ENCODE measurements around the gene PCDHA13.
"Not testable (repeated sequence)": the region's sequence is repeated elsewhere in the genome, so short reads cannot be mapped to it uniquely, and the experiment has no call there.

Gene PCDHA13, protein sequence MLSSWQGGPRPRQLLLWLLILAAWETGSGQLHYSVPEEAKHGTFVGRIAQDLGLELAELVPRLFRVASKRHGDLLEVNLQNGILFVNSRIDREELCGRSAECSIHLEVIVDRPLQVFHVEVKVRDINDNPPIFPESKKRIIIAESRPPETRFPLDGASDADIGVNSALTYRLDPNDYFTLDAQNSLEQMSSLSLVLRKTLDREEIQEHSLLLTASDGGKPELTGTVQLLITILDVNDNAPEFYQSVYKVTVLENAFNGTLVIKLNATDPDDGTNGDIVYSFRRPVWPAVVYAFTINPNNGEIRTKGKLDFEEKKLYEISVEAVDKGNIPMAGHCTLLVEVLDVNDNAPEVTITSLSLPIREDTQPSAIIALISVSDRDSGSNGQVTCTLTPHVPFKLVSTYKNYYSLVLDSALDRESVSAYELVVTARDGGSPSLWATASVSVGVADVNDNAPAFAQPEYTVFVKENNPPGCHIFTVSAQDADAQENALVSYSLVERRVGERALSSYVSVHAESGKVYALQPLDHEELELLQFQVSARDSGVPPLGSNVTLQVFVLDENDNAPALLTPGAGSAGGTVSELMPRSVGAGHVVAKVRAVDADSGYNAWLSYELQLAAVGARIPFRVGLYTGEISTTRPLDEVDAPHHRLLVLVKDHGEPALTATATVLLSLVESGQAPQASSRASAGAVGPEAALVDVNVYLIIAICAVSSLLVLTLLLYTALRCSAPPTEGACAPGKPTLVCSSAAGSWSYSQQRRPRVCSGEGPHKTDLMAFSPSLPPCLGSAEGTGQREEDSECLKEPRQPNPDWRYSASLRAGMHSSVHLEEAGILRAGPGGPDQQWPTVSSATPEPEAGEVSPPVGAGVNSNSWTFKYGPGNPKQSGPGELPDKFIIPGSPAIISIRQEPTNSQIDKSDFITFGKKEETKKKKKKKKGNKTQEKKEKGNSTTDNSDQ

DNA sequence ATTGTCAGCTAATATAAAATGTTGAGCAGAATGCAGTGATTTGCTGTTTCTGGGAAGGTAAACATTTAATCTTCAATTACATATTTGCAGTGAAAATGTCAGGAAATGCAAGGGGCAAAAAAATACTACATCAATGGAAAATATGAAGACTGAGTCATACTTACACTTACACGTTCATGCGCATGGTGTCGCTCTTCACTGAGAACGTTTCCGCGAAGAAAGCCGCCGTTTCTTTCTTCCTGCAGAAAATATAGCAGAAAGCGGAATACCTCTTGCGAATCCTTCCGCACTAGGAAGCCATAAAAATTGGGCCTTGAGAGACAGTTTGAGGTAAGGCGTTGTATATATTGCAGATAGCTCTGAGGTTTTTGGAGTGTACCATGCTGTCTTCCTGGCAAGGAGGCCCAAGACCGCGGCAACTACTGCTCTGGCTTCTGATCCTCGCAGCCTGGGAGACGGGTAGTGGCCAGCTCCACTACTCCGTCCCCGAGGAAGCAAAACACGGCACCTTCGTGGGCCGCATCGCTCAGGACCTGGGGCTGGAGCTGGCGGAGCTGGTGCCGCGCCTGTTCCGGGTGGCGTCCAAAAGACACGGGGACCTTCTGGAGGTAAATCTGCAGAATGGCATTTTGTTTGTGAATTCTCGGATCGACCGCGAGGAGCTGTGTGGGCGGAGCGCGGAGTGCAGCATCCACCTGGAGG is at the start of gene PCDHA13:
Gene PCDHA13 (plus strand): TSS at position 236 of the 702 bp plus-strand sequence. CDS start 145 bp downstream, at position 381.
- DNase-seq = no peak

DNA sequence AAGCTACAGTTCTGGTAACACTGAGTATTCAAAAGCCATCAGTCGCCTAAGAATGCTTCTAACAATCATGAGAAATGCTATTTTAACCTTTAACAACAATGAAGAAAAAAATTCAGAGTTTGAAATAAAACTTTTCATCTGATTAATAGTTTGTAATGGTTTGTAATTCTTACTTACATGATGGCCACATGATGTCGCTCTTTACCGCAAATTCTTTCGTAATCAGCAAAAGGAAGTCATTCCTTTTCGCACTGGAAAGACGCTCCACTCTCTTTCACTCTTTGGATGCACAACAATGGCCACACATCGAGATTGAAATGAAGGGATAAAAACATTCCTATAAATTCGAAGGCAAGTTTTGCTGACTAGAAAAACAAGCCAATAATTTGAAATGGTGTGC is 47.9 kb upstream of the PCDHA13 start, which contains the start of gene PCDHA7:
Gene PCDHA7 (plus strand): TSS at position 277 of the 400 bp plus-strand sequence. CDS start 115 bp downstream, at position 392.
- no peak for DNase-seq

DNA sequence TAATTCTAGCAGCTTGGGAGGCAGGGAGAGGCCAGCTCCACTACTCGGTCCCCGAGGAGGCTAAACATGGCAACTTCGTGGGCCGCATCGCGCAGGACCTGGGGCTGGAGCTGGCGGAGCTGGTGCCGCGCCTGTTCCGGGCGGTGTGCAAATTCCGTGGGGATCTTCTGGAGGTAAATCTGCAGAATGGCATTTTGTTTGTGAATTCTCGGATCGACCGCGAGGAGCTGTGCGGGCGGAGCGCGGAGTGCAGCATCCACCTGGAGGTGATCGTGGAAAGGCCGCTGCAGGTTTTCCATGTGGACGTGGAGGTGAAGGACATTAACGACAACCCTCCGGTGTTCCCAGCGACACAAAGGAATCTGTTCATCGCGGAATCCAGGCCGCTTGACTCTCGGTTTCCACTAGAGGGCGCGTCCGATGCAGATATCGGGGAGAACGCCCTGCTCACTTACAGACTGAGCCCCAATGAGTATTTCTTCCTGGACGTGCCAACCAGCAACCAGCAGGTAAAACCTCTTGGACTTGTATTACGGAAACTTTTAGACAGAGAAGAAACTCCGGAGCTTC is 47.4 kb upstream of the PCDHA13 start:
- not testable (repeated sequence) for DNase-seq

DNA sequence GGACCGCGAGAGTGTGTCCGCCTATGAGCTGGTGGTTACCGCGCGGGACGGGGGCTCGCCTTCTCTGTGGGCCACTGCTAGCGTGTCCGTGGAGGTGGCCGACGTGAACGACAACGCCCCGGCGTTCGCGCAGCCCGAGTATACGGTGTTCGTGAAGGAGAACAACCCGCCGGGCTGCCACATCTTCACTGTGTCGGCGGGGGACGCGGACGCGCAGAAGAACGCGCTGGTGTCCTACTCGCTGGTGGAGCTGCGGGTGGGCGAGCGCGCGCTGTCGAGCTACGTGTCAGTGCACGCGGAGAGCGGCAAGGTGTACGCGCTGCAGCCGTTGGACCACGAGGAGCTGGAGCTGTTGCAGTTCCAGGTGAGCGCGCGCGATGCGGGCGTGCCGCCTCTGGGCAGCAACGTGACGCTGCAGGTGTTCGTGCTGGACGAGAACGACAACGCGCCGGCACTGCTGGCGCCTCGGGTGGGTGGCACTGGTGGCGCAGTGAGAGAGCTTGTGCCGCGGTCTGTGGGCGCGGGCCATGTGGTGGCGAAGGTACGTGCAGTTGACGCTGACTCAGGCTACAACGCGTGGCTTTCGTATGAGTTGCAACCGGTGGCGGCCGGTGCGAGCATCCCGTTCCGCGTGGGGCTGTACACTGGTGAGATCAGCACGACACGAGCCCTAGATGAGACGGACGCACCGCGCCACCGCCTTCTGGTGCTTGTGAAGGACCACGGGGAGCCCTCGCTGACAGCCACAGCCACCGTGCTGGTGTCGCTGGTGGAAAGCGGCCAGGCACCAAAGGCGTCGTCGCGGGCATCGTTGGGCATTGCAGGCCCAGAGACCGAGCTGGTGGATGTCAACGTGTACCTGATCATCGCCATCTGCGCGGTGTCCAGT is 46.1 kb upstream of the PCDHA13 start:
- no peak for DNase-seq

DNA sequence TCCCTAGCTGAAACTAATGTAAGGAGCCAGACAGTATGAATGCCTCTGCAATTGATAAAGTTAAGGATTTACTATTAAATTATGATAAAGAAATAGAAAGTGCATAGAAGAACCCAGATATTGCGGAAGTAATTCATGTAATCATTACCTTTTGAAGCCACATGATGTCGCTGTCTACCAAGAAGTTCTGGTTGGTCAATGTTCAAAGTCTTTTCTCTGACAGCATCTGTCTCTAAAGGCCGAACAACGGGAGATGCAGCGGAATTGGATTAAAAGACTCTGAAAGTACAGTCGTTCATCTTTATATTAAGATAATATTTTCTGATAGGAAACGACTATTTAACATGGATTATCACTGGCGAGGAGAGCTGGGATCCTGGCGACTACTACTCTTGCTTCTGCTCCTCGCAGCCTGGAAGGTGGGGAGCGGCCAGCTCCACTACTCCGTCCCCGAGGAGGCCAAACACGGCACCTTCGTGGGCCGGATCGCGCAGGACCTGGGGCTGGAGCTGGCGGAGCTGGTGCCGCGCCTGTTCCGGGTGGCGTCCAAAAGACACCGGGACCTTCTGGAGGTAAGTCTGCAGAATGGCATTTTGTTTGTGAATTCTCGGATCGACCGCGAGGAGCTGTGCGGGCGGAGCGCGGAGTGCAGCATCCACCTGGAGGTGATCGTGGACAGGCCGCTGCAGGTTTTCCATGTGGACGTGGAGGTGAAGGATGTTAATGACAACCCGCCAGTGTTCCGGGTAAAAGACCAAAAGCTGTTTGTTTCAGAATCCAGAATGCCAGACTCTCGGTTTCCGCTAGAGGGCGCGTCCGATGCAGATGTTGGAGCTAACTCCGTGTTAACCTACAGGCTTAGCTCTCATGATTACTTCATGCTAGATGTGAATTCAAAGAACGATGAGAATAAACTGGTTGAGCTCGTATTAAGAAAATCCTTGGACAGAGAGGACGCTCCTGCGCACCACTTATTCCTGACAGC is 40.7 kb upstream of the PCDHA13 start, which contains the start of gene PCDHA8:
Gene PCDHA8 (plus strand): TSS at position 210 of the 985 bp plus-strand sequence. CDS start 135 bp downstream, at position 345.
- DNase-seq = peak; percentile 38

DNA sequence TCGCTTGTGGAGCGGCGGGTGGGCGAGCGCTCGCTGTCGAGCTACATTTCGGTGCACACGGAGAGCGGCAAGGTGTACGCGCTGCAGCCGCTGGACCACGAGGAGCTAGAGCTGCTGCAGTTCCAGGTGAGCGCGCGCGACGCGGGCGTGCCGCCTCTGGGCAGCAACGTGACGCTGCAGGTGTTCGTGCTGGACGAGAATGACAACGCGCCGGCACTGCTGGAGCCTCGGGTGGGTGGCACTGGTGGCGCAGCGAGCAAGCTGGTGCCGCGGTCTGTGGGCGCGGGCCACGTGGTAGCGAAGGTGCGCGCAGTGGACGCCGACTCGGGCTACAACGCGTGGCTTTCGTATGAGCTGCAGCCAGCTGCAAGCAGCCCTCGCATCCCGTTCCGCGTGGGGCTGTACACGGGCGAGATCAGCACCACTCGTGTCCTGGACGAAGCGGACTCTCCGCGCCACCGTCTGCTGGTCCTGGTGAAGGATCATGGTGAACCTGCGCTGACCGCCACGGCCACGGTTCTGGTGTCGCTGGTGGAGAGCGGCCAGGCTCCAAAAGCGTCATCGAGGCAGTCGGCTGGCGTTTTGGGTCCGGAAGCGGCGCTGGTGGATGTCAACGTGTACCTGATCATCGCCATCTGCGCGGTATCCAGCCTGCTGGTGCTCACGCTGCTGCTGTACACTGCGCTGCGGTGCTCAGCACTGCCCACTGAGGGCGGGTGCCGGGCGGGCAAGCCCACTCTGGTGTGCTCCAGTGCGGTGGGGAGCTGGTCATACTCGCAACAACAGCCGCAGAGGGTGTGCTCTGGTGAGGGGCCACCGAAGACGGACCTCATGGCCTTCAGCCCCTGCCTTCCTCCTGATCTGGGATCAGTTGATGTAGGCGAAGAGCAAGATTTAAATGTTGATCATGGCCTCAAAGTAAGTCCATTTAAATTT is 38.9 kb upstream of the PCDHA13 start:
- DNase-seq = no peak

DNA sequence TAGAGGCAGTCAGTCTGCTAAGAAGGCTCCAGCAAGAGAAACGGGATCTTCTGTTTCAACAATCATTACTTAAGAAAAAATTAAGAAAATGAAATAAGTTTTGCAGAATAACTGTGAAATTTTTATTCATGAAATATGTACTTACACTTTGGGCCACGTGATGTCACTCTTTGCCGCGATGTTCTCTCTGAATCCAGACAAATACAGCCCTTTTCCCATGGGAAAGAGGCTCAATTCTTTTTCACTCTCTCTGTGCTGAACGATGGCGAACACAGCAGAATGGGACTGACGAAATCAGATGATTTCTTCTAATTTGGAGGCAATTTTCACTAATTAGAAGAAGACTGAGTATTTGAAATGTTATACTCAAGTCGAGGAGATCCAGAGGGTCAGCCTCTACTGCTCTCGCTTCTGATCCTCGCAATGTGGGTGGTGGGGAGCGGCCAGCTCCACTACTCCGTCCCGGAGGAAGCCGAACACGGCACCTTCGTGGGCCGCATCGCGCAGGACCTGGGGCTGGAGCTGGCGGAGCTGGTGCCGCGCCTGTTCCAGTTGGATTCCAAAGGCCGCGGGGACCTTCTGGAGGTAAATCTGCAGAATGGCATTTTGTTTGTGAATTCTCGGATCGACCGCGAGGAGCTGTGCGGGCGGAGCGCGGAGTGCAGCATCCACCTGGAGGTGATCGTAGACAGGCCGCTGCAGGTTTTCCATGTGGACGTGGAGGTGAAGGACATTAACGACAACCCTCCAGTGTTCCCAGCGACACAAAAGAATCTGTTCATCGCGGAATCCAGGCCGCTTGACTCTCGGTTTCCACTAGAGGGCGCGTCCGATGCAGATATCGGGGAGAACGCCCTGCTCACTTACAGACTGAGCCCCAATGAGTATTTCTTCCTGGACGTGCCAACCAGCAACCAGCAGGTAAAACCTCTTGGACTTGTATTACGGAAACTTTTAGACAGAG is 33.5 kb upstream of the PCDHA13 start, which contains the start of gene PCDHA9:
Gene PCDHA9 (plus strand): TSS at position 244 of the 964 bp plus-strand sequence. CDS start 114 bp downstream, at position 358.
- not testable (repeated sequence) for DNase-seq

DNA sequence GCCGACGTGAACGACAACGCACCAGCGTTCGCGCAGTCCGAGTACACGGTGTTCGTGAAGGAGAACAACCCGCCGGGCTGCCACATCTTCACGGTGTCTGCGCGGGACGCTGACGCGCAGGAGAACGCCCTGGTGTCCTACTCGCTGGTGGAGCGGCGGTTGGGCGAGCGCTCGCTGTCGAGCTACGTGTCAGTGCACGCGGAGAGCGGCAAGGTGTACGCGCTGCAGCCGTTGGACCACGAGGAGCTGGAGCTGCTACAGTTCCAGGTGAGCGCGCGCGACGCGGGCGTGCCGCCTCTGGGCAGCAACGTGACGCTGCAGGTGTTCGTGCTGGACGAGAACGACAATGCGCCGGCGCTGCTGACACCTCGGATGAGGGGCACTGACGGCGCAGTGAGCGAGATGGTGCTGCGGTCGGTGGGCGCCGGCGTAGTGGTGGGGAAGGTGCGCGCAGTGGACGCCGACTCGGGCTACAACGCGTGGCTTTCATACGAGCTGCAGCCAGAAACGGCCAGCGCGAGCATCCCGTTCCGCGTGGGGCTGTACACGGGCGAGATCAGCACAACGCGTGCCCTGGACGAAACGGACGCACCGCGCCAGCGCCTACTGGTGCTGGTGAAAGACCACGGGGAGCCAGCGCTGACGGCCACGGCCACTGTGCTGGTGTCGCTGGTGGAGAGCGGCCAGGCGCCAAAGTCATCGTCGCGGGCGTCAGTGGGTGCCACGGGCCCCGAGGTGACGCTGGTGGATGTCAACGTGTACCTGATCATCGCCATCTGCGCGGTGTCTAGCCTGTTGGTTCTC is 31.9 kb upstream of the PCDHA13 start:
- DNase-seq = not testable (repeated sequence)

DNA sequence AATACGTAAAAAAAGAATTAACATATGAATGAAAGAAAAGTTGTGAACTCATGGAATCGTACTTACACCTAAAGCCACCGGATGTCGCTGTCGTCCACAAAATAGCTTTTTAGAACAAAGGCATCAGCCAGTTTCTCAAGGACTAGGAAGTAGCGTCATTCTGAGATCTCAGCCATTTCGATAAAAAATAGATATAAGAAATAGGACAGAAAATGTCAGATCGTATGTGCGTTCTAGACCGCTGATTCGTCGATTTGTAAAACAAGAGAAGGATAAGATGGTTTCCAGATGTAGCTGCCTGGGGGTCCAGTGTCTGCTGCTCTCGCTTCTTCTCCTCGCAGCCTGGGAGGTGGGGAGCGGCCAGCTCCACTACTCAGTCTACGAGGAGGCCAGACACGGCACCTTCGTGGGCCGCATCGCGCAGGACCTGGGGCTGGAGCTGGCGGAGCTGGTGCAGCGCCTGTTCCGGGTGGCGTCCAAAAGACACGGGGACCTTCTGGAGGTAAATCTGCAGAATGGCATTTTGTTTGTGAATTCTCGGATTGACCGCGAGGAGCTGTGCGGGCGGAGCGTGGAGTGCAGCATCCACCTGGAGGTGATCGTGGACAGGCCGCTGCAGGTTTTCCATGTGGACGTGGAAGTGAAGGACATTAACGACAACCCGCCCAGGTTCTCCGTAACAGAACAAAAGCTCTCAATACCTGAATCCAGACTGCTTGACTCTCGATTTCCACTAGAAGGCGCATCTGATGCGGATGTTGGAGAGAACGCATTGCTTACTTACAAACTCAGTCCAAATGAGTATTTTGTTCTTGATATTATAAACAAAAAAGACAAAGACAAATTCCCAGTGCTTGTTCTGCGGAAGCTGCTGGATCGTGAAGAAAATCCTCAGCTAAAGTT is 25.9 kb upstream of the PCDHA13 start, which contains the start of gene PCDHA10:
Gene PCDHA10 (plus strand): TSS at position 126 of the 903 bp plus-strand sequence. CDS start 152 bp downstream, at position 278.
- DNase-seq = no peak

DNA sequence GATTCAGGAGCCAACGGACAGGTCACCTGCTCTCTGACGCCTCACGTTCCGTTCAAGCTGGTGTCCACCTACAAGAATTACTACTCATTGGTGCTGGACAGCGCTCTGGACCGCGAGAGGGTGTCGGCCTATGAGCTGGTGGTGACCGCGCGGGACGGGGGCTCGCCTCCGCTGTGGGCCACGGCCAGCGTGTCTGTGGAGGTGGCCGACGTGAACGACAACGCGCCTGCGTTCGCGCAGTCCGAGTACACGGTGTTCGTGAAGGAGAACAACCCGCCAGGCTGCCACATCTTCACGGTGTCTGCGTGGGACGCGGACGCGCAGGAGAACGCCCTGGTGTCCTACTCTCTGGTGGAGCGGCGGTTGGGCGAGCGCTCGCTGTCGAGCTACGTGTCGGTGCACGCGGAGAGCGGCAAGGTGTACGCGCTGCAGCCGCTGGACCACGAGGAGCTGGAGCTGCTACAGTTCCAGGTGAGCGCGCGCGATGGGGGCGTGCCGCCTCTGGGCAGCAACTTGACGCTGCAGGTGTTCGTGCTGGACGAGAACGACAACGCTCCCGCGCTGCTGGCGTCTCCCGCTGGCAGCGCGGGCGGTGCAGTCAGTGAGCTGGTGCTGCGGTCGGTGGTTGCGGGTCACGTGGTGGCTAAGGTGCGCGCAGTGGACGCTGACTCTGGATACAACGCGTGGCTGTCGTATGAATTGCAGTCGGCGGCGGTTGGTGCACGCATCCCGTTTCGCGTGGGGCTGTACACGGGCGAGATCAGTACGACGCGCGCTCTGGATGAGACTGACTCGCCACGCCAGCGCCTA is 24.5 kb upstream of the PCDHA13 start:
- DNase-seq = no peak

DNA sequence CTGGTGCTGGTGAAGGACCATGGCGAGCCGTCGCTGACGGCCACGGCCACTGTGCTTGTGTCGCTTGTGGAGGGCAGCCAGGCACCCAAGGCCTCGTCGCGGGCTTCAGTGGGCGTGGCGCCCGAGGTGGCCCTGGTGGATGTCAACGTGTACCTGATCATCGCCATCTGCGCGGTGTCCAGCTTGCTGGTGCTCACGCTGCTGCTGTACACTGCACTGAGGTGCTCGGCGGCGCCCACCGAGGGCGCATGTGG is 24.0 kb upstream of the PCDHA13 start:
- DNase-seq = no peak

DNA sequence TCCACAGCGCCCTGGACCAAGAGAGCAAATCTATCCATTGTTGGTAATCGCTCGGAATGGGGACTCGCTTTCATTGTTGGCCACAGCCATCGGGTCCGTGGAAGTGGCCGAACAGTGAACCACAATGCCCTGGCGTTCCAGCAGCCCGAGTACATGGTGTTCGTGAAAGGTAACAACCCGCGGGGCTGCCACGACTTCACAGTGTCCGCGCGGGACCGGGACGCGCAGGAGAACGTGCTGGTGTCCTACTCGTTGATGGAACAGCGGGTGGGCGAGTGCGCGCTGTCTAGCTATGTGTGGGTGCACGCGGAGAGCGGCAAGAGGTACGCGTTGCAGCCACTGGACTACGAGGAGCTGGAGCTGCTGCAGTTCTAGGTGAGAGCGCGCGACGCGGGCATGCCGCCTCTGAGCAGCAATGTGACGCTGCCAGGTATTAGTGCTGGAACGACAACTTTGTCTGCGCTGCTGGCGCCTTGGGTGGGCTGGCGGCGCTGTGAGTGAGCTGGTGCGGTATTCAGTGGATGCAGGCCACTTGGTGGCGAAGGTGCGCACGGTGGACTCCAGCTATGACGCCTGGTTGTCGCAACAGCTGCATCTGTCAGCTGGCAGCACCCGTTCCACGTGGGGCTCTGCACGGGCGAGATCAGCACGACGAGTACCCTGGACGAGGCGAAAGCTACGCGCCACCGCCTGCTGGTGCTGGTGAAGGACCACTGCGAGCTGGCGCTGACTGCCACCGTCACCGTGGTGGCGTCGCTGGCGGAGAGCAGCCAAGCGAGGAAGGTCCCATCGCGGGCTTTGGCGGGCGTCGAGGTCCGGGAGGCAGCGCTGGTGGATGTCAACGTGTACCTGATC is 19.3 kb upstream of the PCDHA13 start:
- DNase-seq = no peak

DNA sequence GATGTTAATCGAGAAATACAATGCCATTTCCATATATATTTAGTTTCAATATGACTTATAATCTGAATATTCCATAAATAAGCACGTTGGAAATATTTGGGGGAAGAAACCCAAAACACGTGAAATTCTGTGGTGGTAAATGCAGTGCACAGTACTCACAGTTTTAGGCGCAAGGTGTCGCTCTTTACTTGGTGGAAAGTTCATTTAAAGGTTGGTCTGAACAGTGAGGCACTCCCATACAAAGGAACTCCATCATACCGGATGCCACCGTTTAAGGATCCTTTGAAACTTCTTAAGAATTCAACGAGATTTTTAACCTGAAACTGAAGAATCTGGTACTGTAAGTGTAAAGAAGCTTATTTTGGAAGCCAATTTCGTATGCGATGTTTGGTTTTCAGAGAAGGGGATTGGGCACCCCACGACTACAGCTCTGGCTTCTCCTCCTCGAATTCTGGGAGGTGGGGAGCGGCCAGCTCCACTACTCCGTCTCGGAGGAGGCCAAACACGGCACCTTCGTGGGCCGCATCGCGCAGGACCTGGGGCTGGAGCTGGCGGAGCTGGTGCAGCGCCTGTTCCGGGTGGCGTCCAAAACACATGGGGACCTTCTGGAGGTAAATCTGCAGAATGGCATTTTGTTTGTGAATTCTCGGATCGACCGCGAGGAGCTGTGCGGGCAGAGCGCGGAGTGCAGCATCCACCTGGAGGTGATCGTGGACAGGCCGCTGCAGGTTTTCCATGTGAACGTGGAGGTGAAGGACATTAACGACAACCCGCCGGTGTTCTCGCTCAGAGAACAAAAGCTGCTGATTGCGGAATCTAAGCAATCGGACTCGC is 13.0 kb upstream of the PCDHA13 start, which contains the start of gene PCDHA11:
Gene PCDHA11 (plus strand): TSS at position 237 of the 834 bp plus-strand sequence. CDS start 147 bp downstream, at position 384.
- DNase-seq = peak; percentile 83

Data from NCI-H1694 (cell line).